IMR-90 (cell line): ENCODE measurements around the gene PTRHD1. TPM values are rescaled to one million over a fixed set of nuclear protein-coding genes. Genes with fewer than 3 reads are reported as not detected.

Source experiments
- ATAC-seq: fragments of 200-7000 bp; cut with Tn5 transposase; 2 replicates; pipeline ENCODE4 v1.9.1; 2020; ENCODE audit warnings: low read depth, mild to moderate bottlenecking, moderate library complexity
- BruUV-seq: library from RNA; stranded (reverse); fragments of 400-500 nt; replicated peaks from 2 replicates; lab custom pipeline; 2021; lab: Mats Ljungman, UMichigan
- CTCF ChIA-PET: fragments of 300-600 bp; formaldehyde crosslinking; extraction: SDS; loops from one replicate; lab custom pipeline; 2021; ENCODE audit warnings: antibody characterized with exemption; lab: Yijun Ruan, JAX
- POLR2A ChIA-PET: fragments of 300-600 bp; sonication (Branson Sonifier 250); formaldehyde crosslinking; loops from one replicate; lab custom pipeline; 2022; ENCODE audit warnings: antibody characterized with exemption; ENCODE audit not compliant: unreplicated experiment; lab: Charles Lee
- DNase-seq: peaks from one replicate; pipeline ENCODE4 v3.0.0; 2013
- H2AFZ ChIP-seq: replicated peaks from 2 replicates; pipeline ENCODE3; 2013; ENCODE audit warnings: low read length, mild to moderate bottlenecking; ENCODE audit not compliant: poor library complexity
- H2AK5ac ChIP-seq: 2 replicates; pipeline ENCODE4 v1.6.1; 2013; ENCODE audit warnings: low read depth, low read length, inconsistent platforms
- H2AK9ac ChIP-seq: replicated peaks from 2 replicates; pipeline ENCODE3; 2013; ENCODE audit warnings: mild to moderate bottlenecking, low read depth, low read length, moderate library complexity; ENCODE audit not compliant: poor library complexity
- H2BK120ac ChIP-seq: 2 replicates; pipeline ENCODE4 v1.6.1; 2013; ENCODE audit warnings: low read depth, low read length, inconsistent platforms
- H2BK15ac ChIP-seq: 3 replicates; pipeline ENCODE4 v1.6.1; 2013; ENCODE audit warnings: low read depth, low read length, inconsistent platforms
- H2BK20ac ChIP-seq: 2 replicates; pipeline ENCODE4 v1.6.1; 2013; ENCODE audit warnings: low read depth, mild to moderate bottlenecking, inconsistent platforms, low read length, moderate library complexity
- H2BK5ac ChIP-seq: 2 replicates; pipeline ENCODE4 v1.6.1; 2013; ENCODE audit warnings: mild to moderate bottlenecking, low read depth, low read length, inconsistent platforms; ENCODE audit not compliant: poor library complexity, severe bottlenecking
- H3K14ac ChIP-seq: replicated peaks from 2 replicates; pipeline ENCODE4 v1.6.1; 2013; ENCODE audit warnings: low read depth, low read length, inconsistent platforms
- H3K18ac ChIP-seq: 2 replicates; pipeline ENCODE4 v1.6.1; 2013; ENCODE audit warnings: low read depth, low read length, control low read depth
- H3K23ac ChIP-seq: 2 replicates; pipeline ENCODE4 v1.6.1; 2013; ENCODE audit warnings: low read depth, low read length, inconsistent platforms
- H3K27ac ChIP-seq: 2 replicates; pipeline ENCODE4 v1.5.1; 2013; ENCODE audit warnings: mild to moderate bottlenecking, control low read depth, low read length; ENCODE audit not compliant: insufficient read depth
- H3K27me3 ChIP-seq: 2 replicates; pipeline ENCODE4 v1.6.1; 2013; ENCODE audit warnings: low read length; ENCODE audit not compliant: control insufficient read depth, insufficient read depth
- H3K36me3 ChIP-seq: 2 replicates; pipeline ENCODE4 v1.6.1; 2013; ENCODE audit warnings: low read length, mixed read lengths; ENCODE audit not compliant: control insufficient read depth, insufficient read depth
- H3K4ac ChIP-seq: 2 replicates; pipeline ENCODE4 v1.6.1; 2013; ENCODE audit warnings: low read depth, low read length, inconsistent platforms
- H3K4me1 ChIP-seq: 2 replicates; pipeline ENCODE4 v1.6.1; 2013; ENCODE audit warnings: low read length, mixed read lengths; ENCODE audit not compliant: control insufficient read depth, insufficient read depth
- H3K4me2 ChIP-seq: 2 replicates; pipeline ENCODE4 v1.6.1; 2013; ENCODE audit warnings: low read depth, mild to moderate bottlenecking, control low read depth, low read length, moderate library complexity
- H3K4me3 ChIP-seq: 2 replicates; pipeline ENCODE4 v1.5.1; 2013; ENCODE audit warnings: low read depth, mild to moderate bottlenecking, control low read depth, low read length, moderate library complexity; ENCODE audit not compliant: insufficient read depth
- H3K56ac ChIP-seq: 2 replicates; pipeline ENCODE4 v1.6.1; 2013; ENCODE audit warnings: low read length, inconsistent platforms; ENCODE audit not compliant: insufficient read depth; ENCODE audit errors: extremely low read depth
- H3K79me1 ChIP-seq, 2 experiments: 2 replicates each; pipeline ENCODE4 v1.6.1; 2013; ENCODE audit warnings: low read length in 2 of 2, inconsistent platforms in 1 of 2, low read depth in 1 of 2
- H3K9ac ChIP-seq: 2 replicates; pipeline ENCODE4 v1.6.1; 2013; ENCODE audit warnings: low read depth, low read length, control low read depth
- H3K9me1 ChIP-seq: 2 replicates; pipeline ENCODE4 v1.6.1; 2013; ENCODE audit warnings: low read length, inconsistent platforms; ENCODE audit not compliant: insufficient read depth
- H3K9me3 ChIP-seq: 2 replicates; pipeline ENCODE4 v1.6.1; 2013; ENCODE audit warnings: low read length; ENCODE audit not compliant: control insufficient read depth, insufficient read depth
- H4K20me1 ChIP-seq: 2 replicates; pipeline ENCODE4 v1.6.1; 2013; ENCODE audit warnings: low read length, inconsistent platforms; ENCODE audit not compliant: insufficient read depth
- H4K5ac ChIP-seq: 2 replicates; pipeline ENCODE4 v1.6.1; 2013; ENCODE audit warnings: mild to moderate bottlenecking, low read depth, low read length, control low read depth
- H4K8ac ChIP-seq, 2 experiments: 2 replicates each; pipeline ENCODE4 v1.6.1; 2013; ENCODE audit warnings: low read depth in 2 of 2, low read length in 2 of 2, control low read depth in 1 of 2, inconsistent platforms in 1 of 2
- H4K91ac ChIP-seq: 2 replicates; pipeline ENCODE4 v1.6.1; 2013; ENCODE audit warnings: low read depth, low read length, inconsistent platforms; ENCODE audit not compliant: insufficient read depth
- BHLHE40 ChIP-seq: fragments of 150-350 bp; IDR thresholded peaks from 2 replicates; pipeline ENCODE4 v1.6.1; 2016; ENCODE audit warnings: mild to moderate bottlenecking, low read depth, low read length
- CEBPB ChIP-seq: IDR thresholded peaks from 2 replicates; pipeline ENCODE4 v1.6.1; 2012; ENCODE audit warnings: low read depth, low read length, improper control_type of control experiment
- CHD1 ChIP-seq: IDR thresholded peaks from 2 replicates; pipeline ENCODE4 v1.6.1; 2012; ENCODE audit warnings: low read depth, low read length, improper control_type of control experiment
- ELK1 ChIP-seq: fragments of 150-350 bp; IDR thresholded peaks from 2 replicates; pipeline ENCODE4 v1.6.1; 2016; ENCODE audit warnings: low read depth, mild to moderate bottlenecking, low read length, moderate library complexity, borderline replicate concordance
- FOS ChIP-seq: fragments of 150-350 bp; IDR thresholded peaks from 2 replicates; pipeline ENCODE4 v1.6.1; 2016; ENCODE audit warnings: low read depth, low read length
- MAFK ChIP-seq: IDR thresholded peaks from 2 replicates; pipeline ENCODE4 v1.6.1; 2012; ENCODE audit warnings: low read depth, low read length, improper control_type of control experiment
- MAZ ChIP-seq: IDR thresholded peaks from 2 replicates; pipeline ENCODE4 v1.6.1; 2012; ENCODE audit warnings: low read depth, mild to moderate bottlenecking, low read length, improper control_type of control experiment, moderate library complexity, borderline replicate concordance
- MXI1 ChIP-seq: IDR thresholded peaks from 2 replicates; pipeline ENCODE4 v1.6.1; 2012; ENCODE audit warnings: low read depth, mild to moderate bottlenecking, low read length, moderate library complexity, borderline replicate concordance
- NFE2L2 ChIP-seq: fragments of 150-350 bp; IDR thresholded peaks from 2 replicates; pipeline ENCODE4 v1.6.1; 2016; ENCODE audit warnings: low read depth, mild to moderate bottlenecking, low read length
- POLR2A ChIP-seq: IDR thresholded peaks from 2 replicates; pipeline ENCODE4 v1.6.1; 2012; ENCODE audit warnings: mild to moderate bottlenecking, low read depth, low read length
- RAD21 ChIP-seq: IDR thresholded peaks from 2 replicates; pipeline ENCODE4 v1.6.1; 2012; ENCODE audit warnings: low read length, improper control_type of control experiment
- RCOR1 ChIP-seq: IDR thresholded peaks from 2 replicates; pipeline ENCODE4 v1.6.1; 2012; ENCODE audit warnings: mild to moderate bottlenecking, low read length, improper control_type of control experiment; ENCODE audit not compliant: insufficient replicate concordance
- SMC3 ChIP-seq: fragments of 150-350 bp; IDR thresholded peaks from 2 replicates; pipeline ENCODE4 v1.6.1; 2016; ENCODE audit warnings: low read depth, mild to moderate bottlenecking, antibody characterized with exemption, low read length, moderate library complexity
- WGBS, 2 experiments: methylation state at CpG; one replicate each; pipeline versions ENCODE4 v1.1.5 to v1.1.7; 2013; ENCODE audit warnings: missing lambda C conversion rate in 2 of 2; ENCODE audit not compliant: insufficient read length in 1 of 2; ENCODE audit errors: extremely low coverage in 2 of 2; 5-methylcytosine and 5-hydroxymethylcytosine counted together
- dilution Hi-C: fragments of 300-500 bp; cut with HindIII; formaldehyde crosslinking; loops from one replicate; pipeline ENCODE4 v1.14.3; 2018; ENCODE audit warnings: low sequenced_read_pairs; ENCODE audit not compliant: unreplicated experiment
- in situ Hi-C: fragments of 300-500 bp; cut with MboI; formaldehyde crosslinking; loops from 3 replicates; pipeline ENCODE4 v1.14.3; 2019; ENCODE audit warnings: low sequenced_read_pairs, inconsistent platforms, mixed read lengths
- intact Hi-C: fragments of 100-400 bp; cut with micrococcal nuclease; formaldehyde crosslinking; loops from 2 replicates; pipeline ENCODE4 v1.10.0; 2022
- polyA plus RNA-seq, 3 experiments: library from polyadenylated mRNA; depleted of rRNA; stranded (reverse); fragments of >200 nt; gene quantifications; 2 replicates each; pipeline ENCODE4 v1.2.3, GENCODE V29; 2012; ENCODE audit warnings: low replicate concordance in 1 of 3
- total RNA-seq: library from RNA; depleted of rRNA; stranded (reverse); fragments of >200 nt; gene quantifications from 2 replicates; pipeline ENCODE4 v1.2.3, GENCODE V29; 2012
- TF ChIP-seq, protein P1 (sequence below): conservative IDR thresholded peaks from 2 replicates; pipeline ENCODE4 v1.5.1; 2012; ENCODE audit warnings: mild to moderate bottlenecking, low read depth, low read length, improper control_type of control experiment

PTRHD1 gene
- total and polyA plus RNA-seq, 2 of the 4 experiments (the other 2 are of a cell fraction), result 11.7 to 30.9 TPM

DNA sequence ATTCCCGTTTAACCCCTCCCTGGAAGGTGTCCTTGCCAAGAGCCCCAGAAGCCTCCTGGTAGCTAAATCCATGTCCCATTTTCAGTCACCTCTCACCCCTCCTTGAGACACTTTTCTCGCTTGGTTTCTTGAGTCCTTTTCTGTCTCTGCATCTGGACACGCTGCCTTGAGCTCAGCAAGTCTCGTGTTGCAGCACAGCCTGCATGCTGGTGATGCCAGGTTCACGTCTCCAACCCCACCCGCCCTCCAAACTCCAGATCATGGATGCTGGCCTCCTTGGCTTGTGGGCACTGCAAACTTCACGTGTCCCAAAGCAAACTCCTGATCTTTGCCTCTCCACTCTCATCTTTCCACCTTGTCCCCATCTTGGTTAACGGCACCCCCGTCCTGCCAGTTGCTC is 39.3 kb upstream of the PTRHD1 start:
- Histone ChIP-seq H3K79me1 (no peaks in the 10 kb centered on the region), H3K4me3 (no peak overlapping the region), H3K23ac (no peak overlapping the region), H3K4me1 (no peaks in the 10 kb centered on the region), H2AFZ (no peak overlapping the region), H3K27me3 (no peaks in the 10 kb centered on the region), H3K4ac (no peak overlapping the region), H2AK9ac (no peak overlapping the region), H2BK120ac (no peak overlapping the region), H3K9me1 (0 out of 2 replicates have a peak, but pooled peaks cover 3% of the 10 kb centered on the region), H3K9ac (no peak overlapping the region), H3K56ac (no peak overlapping the region), H3K36me3 (peaks cover 26% of the 10 kb centered on the region), H2AK5ac (no peak overlapping the region), H3K18ac (no peak overlapping the region), H4K20me1 (0 out of 2 replicates have a peak, but pooled peaks cover 4% of the 10 kb centered on the region), H3K9me3 (no peaks in the 10 kb centered on the region), H2BK5ac (no peak overlapping the region), H3K14ac (no peak overlapping the region), H2BK20ac (no peak overlapping the region), H3K27ac (no peak overlapping the region), H4K5ac (no peak overlapping the region), H3K4me2 (no peak overlapping the region), H4K8ac (no peak overlapping the region), H2BK15ac (no peak overlapping the region), H4K91ac (no peak overlapping the region)
- 76% methylated on average over 8 of the region's 9 CpGs; no CpG with 5 or more reads in 1 of the 2 experiments for WGBS, 2 experiments
- in situ Hi-C loops, result no loop called here
- no TSS peak for BruUV-seq
- POLR2A ChIA-PET, result interaction anchor here (0.6 kb wide), 1 partner anchor 448 kb away, joined by 3 read pairs; no protein-coding TSS in a partner anchor
- intact Hi-C loops, result loop anchor here (10.0 kb wide), 2 partner anchors 292 to 362 kb away; no protein-coding TSS in a partner anchor
- no peak for DNase-seq
- dilution Hi-C loops, result no loop called here
- no peak for ATAC-seq
- TF ChIP-seq MXI1, result no peak
- TF ChIP-seq RAD21, result no peak
- TF ChIP-seq BHLHE40, result no peak
- no peak for TF ChIP-seq CEBPB
- TF ChIP-seq ELK1, result no peak
- TF ChIP-seq FOS, result no peak
- no peak for TF ChIP-seq MAZ
- no peak for TF ChIP-seq MAFK
- TF ChIP-seq POLR2A, result no peak
- TF ChIP-seq RCOR1, result no peak
- no peak for TF ChIP-seq SMC3
- no peak for TF ChIP-seq NFE2L2
- TF ChIP-seq CHD1, result no peak
- TF ChIP-seq, protein P1, sequence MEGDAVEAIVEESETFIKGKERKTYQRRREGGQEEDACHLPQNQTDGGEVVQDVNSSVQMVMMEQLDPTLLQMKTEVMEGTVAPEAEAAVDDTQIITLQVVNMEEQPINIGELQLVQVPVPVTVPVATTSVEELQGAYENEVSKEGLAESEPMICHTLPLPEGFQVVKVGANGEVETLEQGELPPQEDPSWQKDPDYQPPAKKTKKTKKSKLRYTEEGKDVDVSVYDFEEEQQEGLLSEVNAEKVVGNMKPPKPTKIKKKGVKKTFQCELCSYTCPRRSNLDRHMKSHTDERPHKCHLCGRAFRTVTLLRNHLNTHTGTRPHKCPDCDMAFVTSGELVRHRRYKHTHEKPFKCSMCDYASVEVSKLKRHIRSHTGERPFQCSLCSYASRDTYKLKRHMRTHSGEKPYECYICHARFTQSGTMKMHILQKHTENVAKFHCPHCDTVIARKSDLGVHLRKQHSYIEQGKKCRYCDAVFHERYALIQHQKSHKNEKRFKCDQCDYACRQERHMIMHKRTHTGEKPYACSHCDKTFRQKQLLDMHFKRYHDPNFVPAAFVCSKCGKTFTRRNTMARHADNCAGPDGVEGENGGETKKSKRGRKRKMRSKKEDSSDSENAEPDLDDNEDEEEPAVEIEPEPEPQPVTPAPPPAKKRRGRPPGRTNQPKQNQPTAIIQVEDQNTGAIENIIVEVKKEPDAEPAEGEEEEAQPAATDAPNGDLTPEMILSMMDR, result no peak
- CTCF ChIA-PET, result no interaction called here
